Measurements from ENCODE around the gene TBC1D22A. TPM values are rescaled to one million over a fixed set of nuclear protein-coding genes. Genes with fewer than 3 reads are reported as not detected.

TBC1D22A gene
- total RNA-seq, 2 experiments from 2014 or later, result 22.3 to 43.9 TPM

GRCh38 chr22:46775850-46776826, 13.7 kb downstream of the TBC1D22A start:
- BruUV-seq (replicated peaks), result no TSS peak

GRCh38 chr22:46776876-46777608, 14.6 kb downstream of the TBC1D22A start:
- DNase-seq (ENCODE audit: low spot score), result no peak
- ChIA-PET CTCF (ENCODE audit: unreplicated experiment) (no interaction called here), POLR2A (interaction anchor here (1.6 kb wide), 1 partner anchor 8 kb away, joined by 4 read pairs; no protein-coding TSS in a partner anchor)
- TF ChIP-seq EZH2phosphoT487 (IDR thresholded peaks at IDR 0.05; ENCODE audit: borderline replicate concordance, low read depth, low read length) (no peak), CTCF (conservative IDR thresholded peaks at IDR 0.05; ENCODE audit: low read length) (no peak)
- Histone ChIP-seq H3K4me3 (ENCODE audit: low read depth, low read length, poor library complexity, severe bottlenecking) (peak overlapping the region; percentile 64), H2AFZ (ENCODE audit: low read length) (no peak overlapping the region), H3K9me3 (ENCODE audit: low read length) (no peaks in the 10 kb centered on the region), H3K27ac (ENCODE audit: low read depth, low read length, poor library complexity, severe bottlenecking) (peak overlapping the region; percentile 96), H3K36me3 (ENCODE audit: insufficient read depth, low read length) (peaks cover 5% of the 10 kb centered on the region; the same call in 1 of the 2 replicates), H3K4me2 (ENCODE audit: low read length) (peak overlapping the region; percentile 94), H3K4me1 (ENCODE audit: insufficient read depth, low read length, poor library complexity, severe bottlenecking) (peaks cover 56% of the 10 kb centered on the region), H3K9me2 (ENCODE audit: insufficient read depth, low read length) (no peaks in the 10 kb centered on the region), H3K79me2 (ENCODE audit: insufficient read depth, low read depth, low read length) (peaks cover 65% of the 10 kb centered on the region), H4K20me1 (ENCODE audit: insufficient read depth, low read length) (peaks cover 4% of the 10 kb centered on the region; the same call in 1 of the 2 replicates)
- intact Hi-C loops (cut with micrococcal nuclease; ENCODE audit: unreplicated experiment), result loop anchor here (10.0 kb wide), 1 partner anchor 1002 kb away; no protein-coding TSS in a partner anchor
- BruUV-seq (replicated peaks), result no TSS peak

More at GRCh38 chr22:46775850-46776826, 13.7 kb downstream of the TBC1D22A start:
- Histone ChIP-seq H3K9me2 (ENCODE audit: insufficient read depth, low read length) (no peaks in the 10 kb centered on the region), H3K79me2 (ENCODE audit: insufficient read depth, low read depth, low read length) (peaks cover 65% of the 10 kb centered on the region), H4K20me1 (ENCODE audit: insufficient read depth, low read length) (peaks cover 4% of the 10 kb centered on the region; the same call in 1 of the 2 replicates), H2AFZ (ENCODE audit: low read length) (no peak overlapping the region), H3K4me2 (ENCODE audit: low read length) (peak overlapping the region; percentile 94), H3K4me1 (ENCODE audit: insufficient read depth, low read length, poor library complexity, severe bottlenecking) (peaks cover 59% of the 10 kb centered on the region), H3K4me3 (ENCODE audit: low read depth, low read length, poor library complexity, severe bottlenecking) (peak overlapping the region; percentile 64), H3K36me3 (ENCODE audit: insufficient read depth, low read length) (peaks cover 10% of the 10 kb centered on the region), H3K27ac (ENCODE audit: low read depth, low read length, poor library complexity, severe bottlenecking) (peak overlapping the region; percentile 96), H3K9me3 (ENCODE audit: low read length) (no peaks in the 10 kb centered on the region)
- intact Hi-C loops (cut with micrococcal nuclease; ENCODE audit: unreplicated experiment), result loop anchor here (10.0 kb wide), 1 partner anchor 1001 kb away; no protein-coding TSS in a partner anchor
- POLR2A ChIA-PET, result interaction anchor here (1.0 to 1.3 kb wide), 2 partner anchors 13 to 213 kb away, joined by 3 to 7 read pairs; partner anchors contain the start of gene TBC1D22A
- CTCF ChIA-PET (ENCODE audit: unreplicated experiment), result interaction anchor here (1.0 to 2.1 kb wide), 2 partner anchors 17 to 26 kb away, joined by 5 to 19 read pairs; no protein-coding TSS in a partner anchor
- TF ChIP-seq CTCF (conservative IDR thresholded peaks at IDR 0.05; ENCODE audit: low read length), result no peak
- TF ChIP-seq EZH2phosphoT487 (IDR thresholded peaks at IDR 0.05; ENCODE audit: borderline replicate concordance, low read depth, low read length), result no peak
- peak; percentile 23 for DNase-seq (ENCODE audit: low spot score)

All from OCI-LY7 (cell line).